A549 (cell line): ENCODE measurements around the gene LRP5. TPM values are rescaled to one million over a fixed set of nuclear protein-coding genes. Genes with fewer than 3 reads are reported as not detected.

Experiments used
- ATAC-seq, 2 experiments: fragments of 200-7000 bp in 1 of 2; fragments of >200 bp in 1 of 2; cut with Nextera tagmentation in 1 of 2; cut with Tn5 transposase in 1 of 2; 3 replicates each; pipeline versions ENCODE4 v1.8.0 to v1.9.1; 2018 to 2020; ENCODE audit warnings: mild to moderate bottlenecking in 1 of 2, moderate library complexity in 1 of 2
- CTCF ChIA-PET: fragments of 300-600 bp; sonication (Branson Sonifier 250); formaldehyde crosslinking; extraction: SDS; loops from one replicate; lab custom pipeline; 2021; ENCODE audit warnings: antibody characterized with exemption, inconsistent platforms; lab: Yijun Ruan, JAX
- POLR2A ChIA-PET: fragments of 350-600 bp; formaldehyde crosslinking; extraction: SDS; loops from one replicate; lab custom pipeline; 2021; ENCODE audit warnings: antibody characterized with exemption, inconsistent platforms; lab: Yijun Ruan, JAX
- DNase-seq, 2 experiments: peaks; one replicate each; pipeline versions ENCODE4 v3.0.0 to v3.0.0-alpha.2; 2011 to 2016; ENCODE audit warnings: low read depth in 1 of 2, low spot score in 1 of 2
- FAIRE-seq: peaks from 2 replicates; lab custom pipeline; 2011; peaks lifted over from hg19 to GRCh38; lab: Jason Lieb, UNC
- H3K27ac ChIP-seq, 2 experiments: fragments of >200 bp; sonication (Bioruptor Twin); formaldehyde crosslinking; 3 replicates each; pipeline ENCODE4 v1.5.1; 2016 to 2017
- H3K4me1 ChIP-seq: fragments of >200 bp; sonication (Bioruptor Twin); formaldehyde crosslinking; 3 replicates; pipeline ENCODE4 v1.6.1; 2016
- H3K4me2 ChIP-seq: fragments of >200 bp; sonication (Bioruptor Twin); formaldehyde crosslinking; 3 replicates; pipeline ENCODE4 v1.6.1; 2016
- H3K4me3 ChIP-seq: fragments of >200 bp; sonication (Bioruptor Twin); formaldehyde crosslinking; 3 replicates; pipeline ENCODE4 v1.5.1; 2016
- H3K9me3 ChIP-seq: fragments of >200 bp; sonication (Bioruptor Twin); formaldehyde crosslinking; 3 replicates; pipeline ENCODE4 v1.6.1; 2016
- ATOH8 ChIP-seq: fragments of 250-450 bp; sonication (Bioruptor Pico); IDR thresholded peaks from 2 replicates; pipeline ENCODE4 v1.5.0; 2020; ENCODE audit warnings: low read depth, mild to moderate bottlenecking, moderate library complexity
- CBX2 ChIP-seq: fragments of 200-600 bp; sonication (generic); IDR thresholded peaks from 2 replicates; pipeline ENCODE4 v1.6.1; 2016; ENCODE audit warnings: low read depth, mild to moderate bottlenecking, borderline replicate concordance
- CEBPB ChIP-seq, 2 experiments: fragments of >200 bp in 1 of 2; sonication (Bioruptor Twin) in 1 of 2; formaldehyde crosslinking in 1 of 2; IDR thresholded peaks; 2 replicates each; pipeline ENCODE4 v1.6.1; 2012 to 2016
- CHD4 ChIP-seq: fragments of 200-600 bp; sonication (generic); IDR thresholded peaks from 2 replicates; pipeline ENCODE4 v1.6.1; 2016; ENCODE audit warnings: antibody characterized with exemption, mild to moderate bottlenecking, borderline replicate concordance
- E2F6 ChIP-seq: IDR thresholded peaks from 2 replicates; pipeline ENCODE4 v1.6.1; 2012; ENCODE audit warnings: low read depth, borderline replicate concordance
- EHF ChIP-seq: fragments of 250-450 bp; sonication (Bioruptor Pico); IDR thresholded peaks from 2 replicates; pipeline ENCODE4 v1.5.0; 2020; ENCODE audit warnings: mild to moderate bottlenecking
- EHMT2 ChIP-seq: fragments of 200-600 bp; sonication (generic); IDR thresholded peaks from 2 replicates; pipeline ENCODE4 v1.6.1; 2016; ENCODE audit warnings: antibody characterized with exemption, low read depth, mild to moderate bottlenecking, moderate library complexity
- ESRRA ChIP-seq: fragments of 150-350 bp; IDR thresholded peaks from 2 replicates; pipeline ENCODE4 v1.6.1; 2014; ENCODE audit warnings: mild to moderate bottlenecking, low read length, borderline replicate concordance
- FOXS1 ChIP-seq: fragments of 250-450 bp; sonication (Bioruptor Pico); IDR thresholded peaks from 2 replicates; pipeline ENCODE4 v1.5.0; 2020; ENCODE audit warnings: mild to moderate bottlenecking, moderate library complexity
- HES2 ChIP-seq: fragments of >200 bp; sonication (Bioruptor Twin); formaldehyde crosslinking; IDR thresholded peaks from 2 replicates; pipeline ENCODE4 v1.6.1; 2016
- HOXB13 ChIP-seq: fragments of 250-450 bp; sonication (Bioruptor Pico); IDR thresholded peaks from 2 replicates; pipeline ENCODE4 v1.5.0; 2020; ENCODE audit warnings: low read depth, mild to moderate bottlenecking, moderate library complexity
- HOXB5 ChIP-seq: fragments of 250-450 bp; sonication (Bioruptor Pico); IDR thresholded peaks from 2 replicates; pipeline ENCODE4 v1.5.0; 2020; ENCODE audit warnings: mild to moderate bottlenecking, moderate library complexity
- KDM5A ChIP-seq: fragments of 200-600 bp; sonication (generic); IDR thresholded peaks from 2 replicates; pipeline ENCODE4 v1.6.1; 2016; ENCODE audit warnings: antibody characterized with exemption, mild to moderate bottlenecking
- MAX ChIP-seq: IDR thresholded peaks from 2 replicates; pipeline ENCODE4 v1.6.1; 2012
- MYC ChIP-seq: IDR thresholded peaks from 2 replicates; pipeline ENCODE4 v1.6.1; 2012; ENCODE audit warnings: mild to moderate bottlenecking, inconsistent platforms, low read length, improper control_type of control experiment, borderline replicate concordance
- NPAS2 ChIP-seq: fragments of 250-450 bp; sonication (Bioruptor Pico); IDR thresholded peaks from 2 replicates; pipeline ENCODE4 v1.8.0; 2022; ENCODE audit warnings: mild to moderate bottlenecking, moderate library complexity, borderline replicate concordance
- PBX3 ChIP-seq: IDR thresholded peaks from 2 replicates; pipeline ENCODE4 v1.6.1; 2012
- RAD21 ChIP-seq, 2 experiments: fragments of >200 bp in 1 of 2; sonication (Bioruptor Twin) in 1 of 2; formaldehyde crosslinking in 1 of 2; IDR thresholded peaks in 1 of 2; conservative IDR thresholded peaks in 1 of 2; 2 replicates in 1 of 2; 3 replicates in 1 of 2; pipeline ENCODE4 v1.6.1; 2012 to 2018; ENCODE audit warnings: inconsistent platforms in 1 of 2
- RCOR1 ChIP-seq: fragments of 150-350 bp; IDR thresholded peaks from 2 replicates; pipeline ENCODE4 v1.6.1; 2014; ENCODE audit warnings: antibody characterized with exemption, low read length, low read depth
- SMC3 ChIP-seq: fragments of >200 bp; sonication (Bioruptor Twin); formaldehyde crosslinking; IDR thresholded peaks from 3 replicates; pipeline ENCODE4 v1.6.1; 2018; ENCODE audit warnings: inconsistent platforms
- SREBF2 ChIP-seq: fragments of 450-650 bp; IDR thresholded peaks from 2 replicates; pipeline ENCODE4 v1.6.1; 2014; ENCODE audit warnings: mild to moderate bottlenecking, moderate library complexity
- TP53 ChIP-seq: fragments of 250-450 bp; sonication (Bioruptor Pico); IDR thresholded peaks from 2 replicates; pipeline ENCODE4 v1.5.0; 2021; ENCODE audit warnings: mild to moderate bottlenecking, moderate library complexity
- USF2 ChIP-seq: fragments of 450-650 bp; IDR thresholded peaks from 2 replicates; pipeline ENCODE4 v1.6.1; 2014; ENCODE audit warnings: antibody characterized with exemption
- ZC3H11A ChIP-seq: fragments of 450-650 bp; IDR thresholded peaks from 2 replicates; pipeline ENCODE4 v1.6.1; 2014; ENCODE audit warnings: antibody characterized with exemption, mild to moderate bottlenecking
- WGBS: methylation state at CpG from one replicate; pipeline ENCODE4 v1.1.6; 2017; ENCODE audit errors: missing lambda C conversion rate; 5-methylcytosine and 5-hydroxymethylcytosine counted together
- polyA plus RNA-seq, 4 experiments: library from polyadenylated mRNA; depleted of rRNA in 3 of 4; stranded (reverse); fragments of >200 nt; fragmentation: RNase III in 1 of 4; extraction: RNeasy Plus Mini Kit Qiagen cat#74134 plus additional on column Dnase treatment in 1 of 4; gene quantifications; 2 replicates in 3 of 4; 3 replicates in 1 of 4; pipeline ENCODE4 v1.2.3, GENCODE V29; 2011 to 2017

The LRP5 gene
- polyA plus RNA-seq, 2 of the 4 experiments (the other 2 are of a cell fraction) = 10.9 to 32.3 TPM

- ChIA-PET POLR2A (interaction anchor here (0.8 kb wide), 1 partner anchor 54 kb away, joined by 3 read pairs; the partner anchor contains the start of gene PPP6R3), CTCF (interaction anchor here (0.8 to 1.2 kb wide), 5 partner anchors 11 to 111 kb away, joined by 3 to 4 read pairs (median 4); no protein-coding TSS in a partner anchor)
- Histone ChIP-seq H3K4me3 (no peak overlapping the region), H3K4me1 (peaks cover 4% of the 10 kb centered on the region; the same call in 1 of the 3 replicates), H3K4me2 (no peak overlapping the region), H3K9me3 (no peaks in the 10 kb centered on the region), H3K27ac (no peak overlapping the region)
- WGBS = 76% methylated on average over 34 of the region's 34 CpGs
- FAIRE-seq (no peak), ATAC-seq (no peak; a peak in 1 of 6 replicates), DNase-seq (no peak)
- TF ChIP-seq FOXS1 (CRISPR knock-in tag) = no peak
- TF ChIP-seq HOXB5 = no peak
- TF ChIP-seq SMC3 = no peak
- no peak for TF ChIP-seq ZC3H11A
- TF ChIP-seq MAX = no peak
- TF ChIP-seq EHF (CRISPR knock-in tag) = no peak
- no peak for TF ChIP-seq HES2
- no peak for TF ChIP-seq RAD21 (conservative IDR thresholded peaks at IDR 0.05 in 1 of 2, IDR thresholded peaks at IDR 0.05 in 1 of 2)
- no peak for TF ChIP-seq E2F6
- no peak for TF ChIP-seq ATOH8 (CRISPR knock-in tag)
- no peak for TF ChIP-seq ESRRA
- no peak for TF ChIP-seq CHD4
- TF ChIP-seq CEBPB (IDR thresholded peaks at IDR 0.05) = no peak
- TF ChIP-seq CBX2 = no peak
- no peak for TF ChIP-seq EHMT2
- TF ChIP-seq PBX3 = no peak
- no peak for TF ChIP-seq MYC
- TF ChIP-seq HOXB13 (CRISPR knock-in tag) = no peak
Measured at GRCh38 chr11:68406324-68407313, 94.2 kb downstream of the LRP5 start.

GRCh38 chr11:68408512-68408911 lies 96.1 kb downstream of the LRP5 start:
- no peak for TF ChIP-seq TP53 (CRISPR knock-in tag)
- no peak for TF ChIP-seq RCOR1
- no peak for TF ChIP-seq SMC3
- no peak for TF ChIP-seq KDM5A
- no peak for TF ChIP-seq NPAS2 (CRISPR knock-in tag)
- TF ChIP-seq USF2 = no peak
- no peak for TF ChIP-seq SREBF2
- no peak for TF ChIP-seq HOXB5
- TF ChIP-seq, all 56 proteins: peak for 0

More at GRCh38 chr11:68408512-68408911, 96.1 kb downstream of the LRP5 start:
- Histone ChIP-seq H3K4me1 (peaks cover 4% of the 10 kb centered on the region; the same call in 1 of the 3 replicates), H3K9me3 (no peaks in the 10 kb centered on the region), H3K4me3 (no peak overlapping the region), H3K4me2 (no peak overlapping the region), H3K27ac (no peak overlapping the region)
- DNase-seq (no peak), FAIRE-seq (no peak), ATAC-seq (no peak)
- ChIA-PET POLR2A (no interaction called here), CTCF (interaction anchor here (0.6 kb wide), 1 partner anchor 151 kb away, joined by 3 read pairs; no protein-coding TSS in a partner anchor)
- 90% methylated on average over 9 of the region's 9 CpGs for WGBS
